Kidney capillary endothelial cell (primary cell): Measurements from ENCODE around the gene MTERF2.

Experiments
- DNase-seq: peaks from one replicate; pipeline ENCODE4 v3.0.0-alpha.2; 2018; ENCODE audit warnings: low spot score

MTERF2 gene

DNA sequence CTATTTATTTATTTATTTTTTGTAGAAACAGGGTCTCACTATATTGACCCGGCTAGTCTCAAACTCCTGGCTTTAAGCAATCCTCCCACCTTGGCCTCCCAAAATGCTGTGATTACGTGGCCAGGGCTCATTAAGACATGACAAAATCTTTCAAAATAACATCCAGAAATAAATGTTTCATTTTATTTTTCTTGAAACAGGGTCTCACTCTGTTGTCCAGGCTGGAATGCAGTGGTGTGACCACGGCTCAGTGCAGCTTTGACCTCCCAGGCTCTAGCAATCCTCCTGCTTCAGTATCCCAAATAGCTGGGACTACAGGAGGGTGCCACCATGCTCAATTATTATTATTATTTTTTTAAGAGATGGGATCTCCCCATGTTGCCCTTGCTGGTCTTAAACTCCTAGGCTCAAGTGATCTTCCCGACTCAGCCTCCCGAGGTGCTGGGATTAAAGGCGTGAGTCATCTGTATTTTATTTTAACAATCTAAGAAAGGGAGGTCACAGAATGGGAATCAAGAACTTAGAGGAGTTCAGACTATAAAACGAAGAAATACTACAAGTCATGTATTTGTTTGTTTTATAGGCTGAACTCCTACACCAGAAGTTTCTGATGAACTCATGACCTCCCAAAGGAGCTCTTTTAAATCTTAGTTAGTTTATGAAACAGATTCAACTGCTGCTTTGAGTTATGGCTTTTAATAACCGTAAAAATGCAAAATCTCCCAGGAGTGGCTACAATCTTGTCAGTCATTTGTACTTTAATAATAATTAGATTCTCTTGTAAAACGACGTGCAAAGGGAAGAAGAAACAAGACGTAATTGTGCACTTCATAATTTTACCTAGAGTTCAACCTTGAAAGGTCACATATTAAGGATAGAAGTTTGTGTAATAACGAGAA lies 33.3 kb downstream of the MTERF2 start:
- DNase-seq = no peak

DNA sequence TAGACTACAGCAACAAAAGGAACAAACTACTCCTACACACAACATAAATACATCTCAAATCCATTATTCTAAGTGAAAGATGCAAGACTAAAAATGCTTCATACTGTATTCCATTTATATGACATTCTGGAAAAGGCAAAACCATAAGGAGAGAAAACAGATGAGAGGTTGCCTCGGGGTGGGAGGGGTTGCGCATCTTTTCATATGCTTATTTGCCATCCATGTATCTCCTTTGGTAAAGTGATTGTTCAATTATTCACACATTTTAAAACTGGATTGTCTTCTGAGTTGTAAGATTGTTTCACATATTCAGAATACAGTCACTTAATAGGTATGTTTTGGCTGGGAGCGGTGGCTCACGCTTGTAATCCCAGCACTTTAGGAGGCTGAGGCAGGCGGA lies 36.4 kb downstream of the MTERF2 start:
- DNase-seq = no peak

DNA sequence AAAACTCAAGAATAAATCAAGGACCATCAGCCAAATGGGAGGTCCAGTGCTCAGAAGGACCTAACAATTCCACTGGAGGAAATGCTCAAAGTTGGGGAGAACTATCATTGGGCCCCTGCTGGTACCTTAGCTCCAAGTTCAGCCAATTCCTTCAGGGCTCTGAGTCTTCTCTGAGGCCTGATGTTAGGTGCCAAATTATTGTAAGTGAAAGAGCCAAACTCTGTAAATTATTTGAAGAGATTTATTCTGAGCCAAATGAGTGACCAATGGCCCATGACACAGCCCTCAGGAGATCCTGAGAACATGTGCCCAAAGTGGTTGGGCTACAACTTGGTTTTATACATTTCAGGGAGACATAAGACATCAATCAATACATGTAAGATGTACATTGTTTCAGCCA lies 39.5 kb downstream of the MTERF2 start:
- no peak for DNase-seq

DNA sequence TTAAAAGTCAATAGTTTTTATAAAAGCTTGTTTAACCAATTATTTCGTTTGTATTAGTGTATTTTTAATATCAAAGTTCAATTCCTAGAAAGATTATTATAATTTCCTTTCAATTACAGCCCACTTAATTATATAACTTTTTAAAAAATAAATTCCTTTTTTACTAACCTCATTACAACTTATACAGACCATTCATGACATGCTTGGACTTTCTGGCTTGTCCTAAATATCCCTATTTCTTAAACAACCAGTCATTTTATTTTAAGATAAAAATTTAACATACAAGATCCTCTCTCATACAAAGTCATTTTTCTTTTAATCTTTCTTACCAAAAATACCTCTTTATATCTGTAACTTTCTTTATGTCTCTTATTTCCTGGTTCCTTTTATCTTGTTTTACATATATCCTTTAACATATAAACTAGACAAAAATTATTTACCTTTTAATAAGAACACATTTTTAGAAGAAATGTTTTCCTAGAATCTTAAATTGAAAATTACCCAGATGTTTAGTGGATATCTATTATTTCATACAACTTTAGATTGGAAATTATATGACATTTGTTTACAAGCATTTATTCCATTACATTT lies 41.6 kb downstream of the MTERF2 start:
- no peak for DNase-seq

DNA sequence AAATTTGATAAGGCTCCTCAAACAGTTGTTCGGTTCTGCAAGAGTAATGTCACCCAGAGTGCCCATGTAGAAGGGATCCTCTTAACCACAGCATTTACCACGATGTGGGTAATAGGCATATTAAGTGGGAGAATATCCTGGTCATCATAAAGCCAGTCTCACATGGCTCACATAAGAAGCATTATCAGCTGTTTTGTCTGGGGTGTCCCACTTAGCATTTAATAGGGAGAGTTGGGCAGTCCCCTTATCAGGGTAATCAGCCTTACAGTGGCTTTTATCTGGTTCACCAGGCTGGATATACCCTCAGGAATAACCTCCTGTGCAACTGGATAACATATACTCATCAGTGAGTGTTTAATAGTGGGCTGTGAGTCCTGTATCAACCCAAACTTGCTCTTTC lies 44.2 kb downstream of the MTERF2 start:
- DNase-seq = no peak

DNA sequence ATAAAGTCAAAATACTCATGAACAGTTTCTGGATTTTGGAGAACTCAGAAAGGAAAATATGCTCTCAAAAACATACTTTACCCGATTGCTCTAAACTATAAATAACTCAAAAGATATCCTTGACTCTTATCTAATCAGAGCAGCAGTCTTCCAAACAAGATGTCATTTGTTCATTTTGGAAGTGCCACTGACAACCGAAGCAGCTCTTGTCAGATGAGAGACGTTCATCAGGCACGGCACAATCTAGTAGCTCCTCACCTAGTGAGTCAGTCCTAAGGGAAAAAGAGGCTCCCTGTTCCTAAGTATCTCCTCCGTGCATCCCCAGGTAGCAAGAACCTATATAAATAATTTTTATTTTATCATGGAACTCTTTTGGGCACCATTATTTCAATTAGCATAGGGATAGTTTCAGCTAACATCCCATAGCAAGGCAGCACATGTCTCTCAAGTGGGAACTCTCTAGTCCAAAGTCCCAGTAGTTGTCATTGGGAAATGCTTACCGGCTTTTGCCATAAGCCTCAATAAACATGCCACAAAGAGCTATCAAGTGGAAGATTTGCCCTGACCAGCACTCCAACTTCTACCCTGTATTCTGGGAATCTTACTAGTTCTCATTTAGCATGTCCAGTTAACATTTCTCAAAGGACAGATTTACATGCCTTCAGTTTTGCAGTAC lies 45.3 kb downstream of the MTERF2 start:
- DNase-seq = no peak

DNA sequence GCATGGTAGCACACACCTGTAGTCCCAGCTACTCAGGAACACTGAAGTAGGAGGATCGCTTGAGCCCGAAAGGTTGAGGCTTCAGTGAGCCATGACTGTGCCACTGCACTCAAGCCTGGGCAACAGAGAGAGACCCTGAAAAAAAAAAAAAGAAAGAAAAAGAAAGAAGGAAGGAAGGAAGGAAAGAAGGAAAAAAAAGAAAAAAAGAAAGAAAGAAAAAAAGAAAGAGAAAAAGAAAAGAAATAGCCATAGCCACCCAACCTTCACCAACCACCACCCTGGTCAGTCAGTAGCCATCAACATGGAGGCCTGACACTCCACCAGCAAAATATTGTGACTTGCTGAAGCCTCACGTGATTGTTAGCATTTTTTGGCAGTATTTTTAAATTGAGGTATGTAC lies 52.7 kb downstream of the MTERF2 start:
- no peak for DNase-seq
